ENCODE measurements around the gene SNRK. TPM values are rescaled to one million over a fixed set of nuclear protein-coding genes. Genes with fewer than 3 reads are reported as not detected.

The SNRK gene
- polyA plus RNA-seq, 3 donors = 12.8 to 19.7 (median 16.1) TPM

- no peak overlapping the region for H3K4me3 Mint-ChIP-seq
- H3K27me3 Mint-ChIP-seq (ENCODE audit: low read depth in 3 of 3) = peaks cover 2 to 3% (median 2%) of the 10 kb centered on the region in 3 donors
- H3K79me2 ChIP-seq (ENCODE audit: insufficient read depth, low read length) = no peaks in the 10 kb centered on the region
- H3K4me3 ChIP-seq (replicated peaks in 1 of 3; ENCODE audit: low read depth in 2 of 3, low read length in 3 of 3) = no peak overlapping the region
- no peaks in the 10 kb centered on the region for H3K4me1 Mint-ChIP-seq
- no peak overlapping the region for H2AFZ ChIP-seq (ENCODE audit: insufficient read depth, low read depth, low read length, poor library complexity, severe bottlenecking)
- no peak overlapping the region for H3K9ac ChIP-seq (ENCODE audit: insufficient read depth, low read length, poor library complexity, severe bottlenecking)
- H3K4me1 ChIP-seq (ENCODE audit: control insufficient read depth in 1 of 2, insufficient read depth in 2 of 2, low read length in 2 of 2) = no peaks in the 10 kb centered on the region
- H3K36me3 Mint-ChIP-seq = no peaks in the 10 kb centered on the region
- no peak for DNase-seq
- H3K27ac Mint-ChIP-seq = no peak overlapping the region
- H3K9me3 ChIP-seq (replicated peaks in 1 of 2; ENCODE audit: control insufficient read depth in 1 of 2, insufficient read depth in 1 of 2, low read length in 2 of 2) = no peaks in the 10 kb centered on the region
- no peak for TF ChIP-seq CTCF (IDR thresholded peaks at IDR 0.05)
- H3K27ac ChIP-seq (ENCODE audit: low read depth in 1 of 2, low read length in 2 of 2) = no peak overlapping the region
- intact Hi-C loops (cut with micrococcal nuclease) = no loop called here
- H3K4me2 ChIP-seq (replicated peaks; ENCODE audit: extremely low read depth, low read length, poor library complexity, severe bottlenecking) = no peak overlapping the region
- H3K9me3 Mint-ChIP-seq = peaks cover 0 to 3% (median 0%) of the 10 kb centered on the region in 7 donors
- H4K20me1 ChIP-seq (ENCODE audit: insufficient read depth, low read length) = no peaks in the 10 kb centered on the region
- H3K36me3 ChIP-seq (replicated peaks in 1 of 2; ENCODE audit: control insufficient read depth in 1 of 2, insufficient read depth in 2 of 2, low read length in 2 of 2) = no peaks in the 10 kb centered on the region
- H3K27me3 ChIP-seq (ENCODE audit: control insufficient read depth in 2 of 2, insufficient read depth in 2 of 2, low read length in 2 of 2) = no peaks in the 10 kb centered on the region
Observed at GRCh38 chr3:43279082-43279481, 7.3 kb upstream of the SNRK start.

DNA sequence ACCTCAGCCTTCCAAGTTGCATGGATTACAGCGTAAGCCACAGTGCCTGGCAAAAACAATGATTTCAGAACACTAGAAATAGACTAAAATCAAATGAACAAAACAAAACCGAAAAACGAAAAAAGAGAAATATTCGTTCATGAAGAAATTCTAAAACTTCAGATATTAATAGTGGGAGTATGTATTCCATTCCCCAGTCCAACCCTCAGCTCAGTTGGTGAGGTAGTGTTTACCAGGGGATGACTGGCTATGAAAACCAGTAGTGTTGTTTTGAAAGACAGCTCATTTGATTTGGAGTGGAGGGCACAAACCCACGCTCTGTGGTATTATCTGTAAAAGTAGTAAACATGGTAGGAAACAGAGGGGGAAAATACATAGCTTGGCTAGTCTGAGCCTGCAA is 6.8 kb upstream of the SNRK start:
- Mint-ChIP-seq H3K4me3 (no peak overlapping the region), H3K27ac (peak overlapping the region in 1 of 7 donors; percentile 52), H3K4me1 (no peaks in the 10 kb centered on the region), H3K36me3 (no peaks in the 10 kb centered on the region), H3K9me3 (peaks cover 0 to 3% (median 0%) of the 10 kb centered on the region in 7 donors), H3K27me3 (ENCODE audit: low read depth in 3 of 3) (peaks cover 2 to 3% (median 2%) of the 10 kb centered on the region in 3 donors)
- H3K9me3 ChIP-seq (replicated peaks in 1 of 2; ENCODE audit: control insufficient read depth in 1 of 2, insufficient read depth in 1 of 2, low read length in 2 of 2) = no peaks in the 10 kb centered on the region
- no peaks in the 10 kb centered on the region for H3K4me1 ChIP-seq (ENCODE audit: control insufficient read depth in 1 of 2, insufficient read depth in 2 of 2, low read length in 2 of 2)
- no peak overlapping the region for H3K9ac ChIP-seq (ENCODE audit: insufficient read depth, low read length, poor library complexity, severe bottlenecking)
- H4K20me1 ChIP-seq (ENCODE audit: insufficient read depth, low read length) = no peaks in the 10 kb centered on the region
- TF ChIP-seq CTCF (IDR thresholded peaks at IDR 0.05) = no peak
- no peaks in the 10 kb centered on the region for H3K36me3 ChIP-seq (replicated peaks in 1 of 2; ENCODE audit: control insufficient read depth in 1 of 2, insufficient read depth in 2 of 2, low read length in 2 of 2)
- no CpG with 5 or more reads among the region's 5 CpGs for WGBS (ENCODE audit: insufficient coverage)
- no peak overlapping the region for H2AFZ ChIP-seq (ENCODE audit: insufficient read depth, low read depth, low read length, poor library complexity, severe bottlenecking)
- DNase-seq = no peak
- no peaks in the 10 kb centered on the region for H3K79me2 ChIP-seq (ENCODE audit: insufficient read depth, low read length)
- no peak overlapping the region for H3K27ac ChIP-seq (ENCODE audit: low read depth in 1 of 2, low read length in 2 of 2)
- H3K4me2 ChIP-seq (replicated peaks; ENCODE audit: extremely low read depth, low read length, poor library complexity, severe bottlenecking) = no peak overlapping the region
- no peak overlapping the region for H3K4me3 ChIP-seq (replicated peaks in 1 of 3; ENCODE audit: low read depth in 2 of 3, low read length in 3 of 3)
- H3K27me3 ChIP-seq (ENCODE audit: control insufficient read depth in 2 of 2, insufficient read depth in 2 of 2, low read length in 2 of 2) = no peaks in the 10 kb centered on the region
- intact Hi-C loops (cut with micrococcal nuclease) = no loop called here

Measured in CD14-positive monocyte (primary cell).